ENCODE results near the gene SLC22A23.

Gene SLC22A23

GRCh38 chr6:3449750-3450305 is 7.0 kb downstream of the SLC22A23 start:
- Histone ChIP-seq H3K79me2 (ENCODE audit: control insufficient read depth, low read length) (no peaks in the 10 kb centered on the region), H3K4me1 (ENCODE audit: control insufficient read depth, low read length) (no peaks in the 10 kb centered on the region), H3K4me3 (ENCODE audit: low read length) (no peak overlapping the region), H3K27ac (ENCODE audit: low read depth, low read length) (no peak overlapping the region), H3F3A (ENCODE audit: control insufficient read depth, insufficient read depth) (no peaks in the 10 kb centered on the region), H3K4me2 (ENCODE audit: low read length) (no peak overlapping the region), H4K20me1 (ENCODE audit: control insufficient read depth, insufficient read depth, low read depth, low read length) (no peaks in the 10 kb centered on the region), H3K27me3 (ENCODE audit: control insufficient read depth, low read length) (peaks cover 20% of the 10 kb centered on the region), H3K9me3 (ENCODE audit: control insufficient read depth, insufficient read depth, low read length) (no peaks in the 10 kb centered on the region), H3K9me2 (replicated peaks; ENCODE audit: control insufficient read depth, low read length) (no peaks in the 10 kb centered on the region), H3K36me3 (ENCODE audit: control insufficient read depth, low read length) (no peaks in the 10 kb centered on the region)
- TF ChIP-seq, protein P1, sequence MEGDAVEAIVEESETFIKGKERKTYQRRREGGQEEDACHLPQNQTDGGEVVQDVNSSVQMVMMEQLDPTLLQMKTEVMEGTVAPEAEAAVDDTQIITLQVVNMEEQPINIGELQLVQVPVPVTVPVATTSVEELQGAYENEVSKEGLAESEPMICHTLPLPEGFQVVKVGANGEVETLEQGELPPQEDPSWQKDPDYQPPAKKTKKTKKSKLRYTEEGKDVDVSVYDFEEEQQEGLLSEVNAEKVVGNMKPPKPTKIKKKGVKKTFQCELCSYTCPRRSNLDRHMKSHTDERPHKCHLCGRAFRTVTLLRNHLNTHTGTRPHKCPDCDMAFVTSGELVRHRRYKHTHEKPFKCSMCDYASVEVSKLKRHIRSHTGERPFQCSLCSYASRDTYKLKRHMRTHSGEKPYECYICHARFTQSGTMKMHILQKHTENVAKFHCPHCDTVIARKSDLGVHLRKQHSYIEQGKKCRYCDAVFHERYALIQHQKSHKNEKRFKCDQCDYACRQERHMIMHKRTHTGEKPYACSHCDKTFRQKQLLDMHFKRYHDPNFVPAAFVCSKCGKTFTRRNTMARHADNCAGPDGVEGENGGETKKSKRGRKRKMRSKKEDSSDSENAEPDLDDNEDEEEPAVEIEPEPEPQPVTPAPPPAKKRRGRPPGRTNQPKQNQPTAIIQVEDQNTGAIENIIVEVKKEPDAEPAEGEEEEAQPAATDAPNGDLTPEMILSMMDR (IDR thresholded peaks at IDR 0.05; ENCODE audit: low read depth, low read length, poor library complexity, severe bottlenecking) = no peak
- no peak for TF ChIP-seq EZH2phosphoT487 (IDR thresholded peaks at IDR 0.05; ENCODE audit: borderline replicate concordance, low read length)

DNA sequence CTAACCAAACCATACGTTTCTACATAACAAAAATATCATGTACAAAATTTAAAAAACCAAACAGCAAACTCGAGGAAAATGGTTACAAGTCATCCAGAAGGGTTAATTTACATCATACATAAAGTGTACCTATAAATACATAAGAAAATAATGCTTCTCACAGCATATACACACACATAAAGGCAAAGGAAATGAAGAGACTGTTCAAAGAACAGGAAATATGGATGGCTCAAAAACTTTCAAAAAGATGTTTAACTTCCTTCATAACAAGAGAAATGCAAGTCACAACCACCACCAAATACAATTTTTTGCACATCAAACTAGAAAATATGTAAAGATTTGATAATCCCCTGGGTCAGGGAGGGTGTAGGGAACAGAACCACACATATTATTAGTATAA is 7.5 kb downstream of the SLC22A23 start:
- TF ChIP-seq, protein P1 (IDR thresholded peaks at IDR 0.05; ENCODE audit: low read depth, low read length, poor library complexity, severe bottlenecking) = no peak
- TF ChIP-seq EZH2phosphoT487 (IDR thresholded peaks at IDR 0.05; ENCODE audit: borderline replicate concordance, low read length) = no peak
- peaks cover 15% of the 10 kb centered on the region for H3K27me3 ChIP-seq (ENCODE audit: control insufficient read depth, low read length)
- H3K36me3 ChIP-seq (ENCODE audit: control insufficient read depth, low read length) = no peaks in the 10 kb centered on the region
- no peaks in the 10 kb centered on the region for H3K9me3 ChIP-seq (ENCODE audit: control insufficient read depth, insufficient read depth, low read length)
- H3K4me3 ChIP-seq (ENCODE audit: low read length) = no peak overlapping the region
- H4K20me1 ChIP-seq (ENCODE audit: control insufficient read depth, insufficient read depth, low read depth, low read length) = no peaks in the 10 kb centered on the region
- H3K4me1 ChIP-seq (ENCODE audit: control insufficient read depth, low read length) = no peaks in the 10 kb centered on the region
- no peaks in the 10 kb centered on the region for H3F3A ChIP-seq (ENCODE audit: control insufficient read depth, insufficient read depth)
- H3K27ac ChIP-seq (ENCODE audit: low read depth, low read length) = no peak overlapping the region
- no peaks in the 10 kb centered on the region for H3K79me2 ChIP-seq (ENCODE audit: control insufficient read depth, low read length)
- H3K4me2 ChIP-seq (ENCODE audit: low read length) = no peak overlapping the region
- no peaks in the 10 kb centered on the region for H3K9me2 ChIP-seq (replicated peaks; ENCODE audit: control insufficient read depth, low read length)

DNA sequence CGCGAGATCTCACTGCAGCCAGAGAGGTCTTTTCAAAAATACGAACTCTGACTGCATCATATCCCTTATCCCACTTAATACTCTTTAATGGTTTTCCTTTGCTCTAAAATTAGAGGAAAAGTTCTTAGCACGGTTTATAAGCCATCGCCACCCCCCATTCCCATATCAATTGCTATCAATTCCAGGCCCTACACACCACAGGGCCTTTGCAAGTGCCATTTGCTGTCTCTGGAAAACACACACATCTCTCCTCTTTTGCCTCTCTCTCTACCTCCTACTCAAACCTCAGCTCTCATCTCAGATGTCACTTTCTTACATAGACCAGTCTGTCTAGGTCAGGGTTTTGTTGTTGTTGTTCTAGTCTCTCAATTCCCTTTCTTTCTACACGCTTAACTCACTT is 9.8 kb downstream of the SLC22A23 start:
- Histone ChIP-seq H3K4me2 (ENCODE audit: low read length) (no peak overlapping the region), H3F3A (ENCODE audit: control insufficient read depth, insufficient read depth) (no peaks in the 10 kb centered on the region), H3K79me2 (ENCODE audit: control insufficient read depth, low read length) (no peaks in the 10 kb centered on the region), H3K9me3 (ENCODE audit: control insufficient read depth, insufficient read depth, low read length) (no peaks in the 10 kb centered on the region), H3K36me3 (ENCODE audit: control insufficient read depth, low read length) (no peaks in the 10 kb centered on the region), H3K4me3 (ENCODE audit: low read length) (no peak overlapping the region), H3K4me1 (ENCODE audit: control insufficient read depth, low read length) (no peaks in the 10 kb centered on the region), H4K20me1 (ENCODE audit: control insufficient read depth, insufficient read depth, low read depth, low read length) (no peaks in the 10 kb centered on the region), H3K27ac (ENCODE audit: low read depth, low read length) (no peak overlapping the region), H3K27me3 (ENCODE audit: control insufficient read depth, low read length) (peaks cover 4% of the 10 kb centered on the region; the same call in 1 of the 2 replicates), H3K9me2 (replicated peaks; ENCODE audit: control insufficient read depth, low read length) (no peaks in the 10 kb centered on the region)
- TF ChIP-seq, protein P1 (IDR thresholded peaks at IDR 0.05; ENCODE audit: low read depth, low read length, poor library complexity, severe bottlenecking) = no peak
- no peak for TF ChIP-seq EZH2phosphoT487 (IDR thresholded peaks at IDR 0.05; ENCODE audit: borderline replicate concordance, low read length)

Data from DOHH2 (cell line).